GM19351 (cell line): ENCODE results near the gene JOSD1.

Experiments
- ATAC-seq: cut with Tn5 transposase; IDR thresholded peaks from one replicate; pipeline ENCODE4 v1.9.1; 2021; ENCODE audit warnings: mild to moderate bottlenecking, moderate library complexity; ENCODE audit not compliant: unreplicated experiment

Gene JOSD1

DNA sequence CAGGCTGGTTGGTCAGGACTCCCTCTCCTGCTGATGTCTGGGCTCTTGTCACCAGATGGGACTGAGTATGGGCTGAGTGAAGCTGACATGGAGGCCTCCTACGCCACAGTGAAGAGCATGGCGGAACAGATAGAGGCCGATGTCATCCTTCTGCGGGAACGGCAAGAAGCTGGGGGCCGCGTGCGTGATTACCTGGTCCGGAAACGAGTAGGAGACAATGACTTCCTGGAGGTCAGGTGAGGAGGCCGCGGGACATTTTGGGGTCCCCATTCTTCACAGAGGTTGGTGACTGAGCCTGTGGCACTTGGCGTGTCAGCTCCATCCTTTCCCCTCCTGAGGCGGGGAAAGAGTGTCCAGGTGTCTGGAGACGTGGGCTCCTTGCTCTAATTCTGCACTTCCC, 15.1 kb upstream of the JOSD1 start:
- ATAC-seq = no peak

DNA sequence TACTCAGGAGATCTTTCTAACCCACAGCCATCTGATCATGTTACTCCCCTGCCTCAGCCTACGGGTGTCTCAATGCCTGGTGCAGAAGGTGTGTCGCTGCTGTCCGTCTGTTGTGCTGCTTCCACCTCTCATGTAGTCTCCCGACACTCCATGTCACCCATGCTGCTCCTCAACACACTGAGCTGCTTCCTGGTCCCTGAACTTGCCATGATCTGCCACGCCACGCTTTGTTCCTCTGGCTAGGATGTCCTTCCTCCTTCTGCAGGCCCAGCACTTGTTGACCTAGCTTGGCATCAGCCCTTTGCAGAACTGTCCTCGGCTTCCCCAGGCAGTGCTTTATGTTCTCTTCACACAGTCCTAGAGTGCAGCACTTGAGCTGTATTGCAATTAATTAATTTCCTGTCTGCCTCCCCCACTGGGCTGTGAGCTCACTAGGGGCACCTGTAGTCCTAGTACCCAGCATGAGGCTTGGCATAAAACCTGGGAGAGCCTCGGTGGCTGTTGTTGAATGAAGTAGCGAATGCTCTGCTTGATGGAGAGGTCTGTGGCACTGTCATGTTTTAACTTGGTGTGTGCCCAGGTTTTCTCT, 14.5 kb upstream of the JOSD1 start:
- ATAC-seq = no peak

DNA sequence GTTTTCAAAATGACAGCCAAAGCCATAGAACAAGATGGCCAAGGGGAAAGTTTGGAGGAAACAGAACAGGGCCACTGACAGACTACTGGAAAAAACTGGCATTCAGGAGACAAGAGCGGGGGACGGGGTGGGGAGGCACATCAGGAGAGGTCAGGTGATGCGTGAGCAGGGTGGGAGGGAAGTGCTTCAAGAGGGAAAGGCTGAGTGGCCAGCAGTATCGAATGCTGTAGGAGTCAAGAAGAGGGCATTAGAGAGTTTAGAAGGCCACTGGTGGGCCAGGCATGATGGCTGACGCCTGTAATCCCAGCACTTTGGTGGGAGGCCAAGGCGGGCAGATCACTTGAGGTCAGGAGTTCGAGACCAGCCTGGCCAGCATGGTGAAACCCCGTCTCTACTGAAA, 13.2 kb upstream of the JOSD1 start:
- no peak for ATAC-seq

DNA sequence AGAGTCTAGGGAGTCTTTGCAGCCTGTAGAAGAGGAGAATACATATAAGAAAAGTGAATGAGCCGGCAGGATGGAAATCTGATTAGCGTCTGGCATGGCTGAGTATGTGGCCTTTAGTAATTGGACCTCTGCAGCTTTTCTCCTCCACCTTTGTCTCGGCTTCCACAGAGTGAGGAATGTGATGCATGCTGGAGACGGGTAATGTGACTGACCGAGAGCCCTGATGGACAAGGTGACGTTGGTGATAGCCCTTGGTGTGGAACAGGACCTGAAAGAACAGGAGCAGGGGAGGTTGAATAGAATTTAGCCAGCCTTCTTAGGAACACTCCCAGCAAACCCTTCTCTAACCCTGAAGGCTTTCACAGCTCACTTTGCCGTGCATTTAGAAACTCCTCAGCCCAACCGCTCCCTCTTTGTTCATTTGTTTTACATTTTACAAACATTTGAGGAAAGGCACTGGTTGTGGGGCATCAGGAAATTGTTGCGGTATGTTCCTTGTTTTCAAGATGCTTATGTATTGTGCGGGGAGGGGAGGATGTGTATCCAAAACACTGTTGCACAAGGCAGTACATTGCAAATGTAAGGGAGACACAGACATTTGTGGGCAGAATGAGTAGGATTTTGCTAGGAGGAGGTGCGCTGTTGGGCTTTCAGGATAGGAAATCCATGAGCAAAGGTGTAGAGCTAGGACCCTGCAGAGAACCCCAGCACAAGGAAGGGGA, 11.9 kb upstream of the JOSD1 start:
- ATAC-seq = no peak

DNA sequence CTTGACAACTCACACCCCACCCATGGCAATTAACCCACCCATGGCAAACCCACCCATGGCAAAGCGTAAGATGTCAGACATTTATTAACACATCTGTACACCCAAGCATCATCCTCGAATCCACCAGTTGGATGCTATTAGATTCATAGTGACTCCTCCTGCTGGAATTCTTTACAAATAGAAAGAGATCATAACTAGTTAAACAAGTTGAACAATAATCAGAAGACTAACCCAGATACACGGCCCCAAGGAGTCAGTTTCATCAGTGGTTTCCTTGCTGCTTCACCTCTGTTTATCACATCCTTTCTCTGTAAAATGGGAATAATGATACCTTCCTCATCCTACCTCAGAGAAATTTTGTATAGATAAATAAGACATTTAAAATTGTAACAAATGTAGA, 10.1 kb upstream of the JOSD1 start:
- ATAC-seq = no peak

DNA sequence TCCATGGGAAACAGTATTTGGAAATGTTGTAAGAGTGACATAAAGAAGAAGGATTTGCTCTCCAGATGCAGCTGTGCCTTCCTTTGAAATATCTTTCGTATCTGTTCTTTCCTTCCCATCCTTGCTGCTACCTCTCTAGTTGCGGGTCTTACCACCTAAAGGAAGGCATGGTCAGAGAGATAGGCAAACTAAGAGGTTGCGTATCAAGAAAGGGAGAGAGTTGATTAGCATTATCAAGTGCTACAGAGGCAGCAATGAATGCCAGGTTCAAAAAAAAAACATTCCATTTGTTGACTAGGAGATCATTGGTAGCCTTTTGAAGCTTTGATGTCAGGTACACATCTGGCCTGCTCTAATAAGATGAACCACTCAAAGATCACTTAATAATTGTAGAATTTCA, 9.6 kb upstream of the JOSD1 start:
- ATAC-seq = no peak

DNA sequence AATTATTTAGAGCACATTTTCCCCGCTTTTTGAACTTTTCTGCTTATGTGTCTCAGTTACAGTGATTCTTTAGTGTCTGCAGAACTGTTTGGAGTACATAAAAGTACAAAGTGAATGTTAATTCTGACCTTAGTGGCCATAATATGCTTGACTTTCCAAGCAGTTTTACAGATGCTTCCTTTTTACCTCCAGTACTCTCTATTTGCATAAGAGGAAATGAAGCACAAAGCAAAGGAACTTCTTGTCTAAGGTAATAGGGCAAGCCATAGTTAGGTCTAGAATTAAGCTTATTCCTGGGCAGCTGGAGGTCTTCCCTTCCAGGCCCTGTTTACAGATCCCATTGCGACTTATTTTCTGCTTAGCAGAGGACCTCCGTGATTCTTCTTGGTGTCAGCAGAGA, 8.6 kb upstream of the JOSD1 start:
- no peak for ATAC-seq

DNA sequence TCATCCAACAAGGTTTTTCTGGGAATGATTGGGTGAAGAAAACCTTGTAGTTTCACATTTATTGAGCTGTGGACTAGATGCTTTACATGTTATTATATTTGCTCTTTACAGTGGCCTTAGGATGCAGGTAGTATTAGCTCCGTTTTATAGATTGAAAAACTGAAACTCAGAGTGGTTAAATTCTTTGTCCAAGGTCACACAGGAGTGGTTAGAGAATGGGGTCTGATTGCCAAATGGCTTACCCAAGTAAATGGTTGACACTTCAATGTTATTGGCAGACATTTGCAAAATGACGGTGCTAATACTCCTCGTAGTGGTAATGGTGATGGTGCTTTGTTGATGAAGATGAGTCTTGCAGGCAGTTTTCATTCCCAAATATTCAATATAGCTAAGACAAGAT, 7.2 kb upstream of the JOSD1 start:
- ATAC-seq = no peak

DNA sequence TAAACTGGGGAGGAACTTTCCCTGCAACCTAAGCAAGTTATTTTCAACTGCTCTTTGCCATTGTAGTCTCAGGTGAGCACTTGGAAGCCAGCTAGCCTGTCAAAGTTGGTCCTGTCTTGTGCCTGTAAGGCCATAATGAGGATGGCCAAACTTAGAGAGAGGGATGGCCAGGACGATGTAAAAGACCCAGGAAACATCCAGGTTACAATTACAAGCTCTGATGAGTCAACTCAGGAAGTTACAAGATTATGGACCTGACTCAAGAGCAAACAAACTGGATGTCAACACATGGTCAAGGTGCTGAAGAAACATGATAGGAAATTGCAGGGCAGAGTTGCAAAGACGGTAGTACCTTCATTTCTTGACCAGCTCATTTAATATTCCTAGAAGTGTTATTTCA, 6.6 kb upstream of the JOSD1 start:
- ATAC-seq = no peak

DNA sequence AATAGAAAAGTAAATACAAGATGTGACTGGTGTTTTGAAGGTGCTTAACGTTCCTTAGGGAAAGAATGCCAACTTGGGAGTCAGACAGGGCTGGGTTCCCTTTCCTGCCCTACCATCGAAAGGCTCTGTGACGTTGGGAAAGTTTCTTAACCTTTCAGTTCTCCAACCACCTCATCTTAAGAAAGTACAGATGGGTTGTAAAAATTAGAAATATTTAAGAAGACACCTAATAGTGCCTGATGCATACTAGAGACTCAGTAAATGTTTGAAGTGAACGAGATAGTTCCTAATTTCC, 6.1 kb upstream of the JOSD1 start:
- no peak for ATAC-seq

DNA sequence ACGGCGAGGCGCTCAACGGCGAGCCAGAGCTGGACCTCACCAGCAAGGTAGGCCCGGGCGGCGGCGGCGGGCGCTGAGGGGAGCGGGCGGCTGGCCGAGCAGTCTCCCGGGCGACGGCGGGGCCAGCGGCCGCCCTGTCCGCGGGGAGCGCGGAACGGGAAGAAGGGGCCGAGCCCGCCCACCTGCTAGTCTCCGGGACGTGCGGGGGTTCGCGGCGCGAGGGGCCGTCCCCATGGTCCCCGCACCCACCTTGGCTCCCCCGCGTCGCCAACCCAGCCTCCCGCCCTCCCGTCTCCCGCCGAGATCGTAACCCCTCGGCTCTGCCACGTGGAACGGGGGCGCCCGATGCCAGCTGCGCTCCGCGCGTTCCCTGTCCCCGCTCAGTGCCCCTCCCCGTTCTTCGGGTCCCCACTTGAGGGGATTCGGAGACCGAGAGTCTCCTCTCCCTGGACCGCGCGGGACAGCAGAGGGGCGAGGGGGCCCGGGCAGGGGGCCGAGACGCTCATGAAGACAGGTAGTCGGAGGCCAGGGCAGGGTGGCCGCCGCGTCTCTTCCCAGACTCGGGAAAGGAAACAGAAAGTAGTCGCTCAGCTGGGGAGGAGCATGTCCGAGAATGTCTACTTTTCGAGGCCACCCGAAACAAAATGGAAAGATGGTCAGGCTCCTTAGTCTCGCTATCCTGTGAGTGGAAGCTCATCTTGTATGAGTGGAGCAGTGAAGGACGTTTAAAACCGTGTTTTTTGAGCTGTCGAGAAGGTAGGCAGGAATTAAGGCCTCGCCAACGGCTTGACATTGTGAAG, 5.6 kb upstream of the JOSD1 start:
- no peak for ATAC-seq

DNA sequence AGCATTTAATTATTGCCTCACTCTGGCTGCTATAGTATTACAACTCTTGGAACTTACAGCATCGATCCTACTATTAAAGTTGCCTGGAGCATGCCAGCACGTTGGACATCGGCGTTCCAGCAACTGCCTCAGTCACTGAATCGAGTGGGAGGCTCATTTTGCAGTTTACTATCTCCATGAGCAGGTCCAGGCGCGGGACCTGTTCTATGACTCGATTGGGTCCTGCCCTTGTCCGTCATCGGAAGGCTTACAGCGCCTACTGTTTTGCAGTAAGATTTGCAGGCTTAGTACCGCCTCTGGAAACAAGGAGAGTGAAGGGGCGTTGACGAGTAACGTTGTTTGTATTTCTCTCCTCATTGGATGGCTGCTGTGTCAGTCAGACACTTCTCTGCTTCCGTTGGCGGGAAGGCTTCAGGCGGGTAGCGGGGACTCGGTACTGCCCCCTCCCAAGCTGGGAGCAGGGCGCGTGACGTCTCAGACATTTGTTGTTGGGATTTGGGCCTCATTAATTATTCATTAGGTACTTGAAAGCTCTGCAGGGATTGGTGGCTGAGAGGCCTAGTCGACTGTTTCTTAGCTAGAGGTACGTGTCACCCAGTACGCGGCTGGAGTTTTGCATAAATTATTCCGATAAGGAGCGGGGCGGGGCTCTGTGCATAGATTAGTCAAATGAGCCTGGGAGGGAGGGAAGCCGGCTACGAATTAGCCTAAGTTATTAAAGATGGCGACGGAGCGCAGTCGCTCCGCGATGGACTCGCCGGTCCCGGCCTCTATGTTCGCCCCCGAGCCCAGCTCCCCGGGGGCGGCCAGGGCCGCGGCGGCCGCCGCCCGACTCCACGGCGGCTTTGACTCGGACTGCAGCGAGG, 4.7 kb upstream of the JOSD1 start, which contains the start of gene GTPBP1:
GTPBP1 (plus strand) TSS at position 710 of the 866 bp plus-strand sequence; CDS start at position 722, 12 bp downstream.
- ATAC-seq = peak; percentile 70

DNA sequence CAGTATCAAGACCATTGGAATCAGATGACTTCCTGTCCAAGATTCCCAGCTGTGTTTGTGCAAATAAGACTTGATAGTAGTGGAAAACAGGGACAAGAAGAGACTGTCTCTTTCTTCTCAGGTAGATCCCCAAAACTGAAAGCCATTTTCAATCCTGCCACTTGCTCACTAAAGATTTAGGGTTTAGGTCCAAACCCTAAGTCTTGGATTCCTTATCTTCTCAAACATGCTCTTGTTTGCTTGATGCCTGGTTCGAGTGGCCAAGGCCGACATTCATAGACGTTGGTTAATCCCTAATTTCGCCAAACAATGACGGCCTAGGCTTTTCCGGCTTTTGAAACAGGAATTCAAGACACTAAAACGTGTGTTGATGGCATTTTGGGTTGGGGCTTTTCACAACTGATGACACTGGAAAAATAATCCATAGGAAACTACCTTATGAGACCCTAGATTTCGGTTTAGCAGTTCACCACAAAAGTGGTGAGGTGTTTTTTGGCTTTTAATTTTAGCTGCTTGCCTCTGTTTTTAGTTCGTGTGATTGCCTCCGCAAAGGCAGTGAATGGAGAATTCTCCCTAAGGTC, 4.0 kb upstream of the JOSD1 start:
- ATAC-seq = no peak

DNA sequence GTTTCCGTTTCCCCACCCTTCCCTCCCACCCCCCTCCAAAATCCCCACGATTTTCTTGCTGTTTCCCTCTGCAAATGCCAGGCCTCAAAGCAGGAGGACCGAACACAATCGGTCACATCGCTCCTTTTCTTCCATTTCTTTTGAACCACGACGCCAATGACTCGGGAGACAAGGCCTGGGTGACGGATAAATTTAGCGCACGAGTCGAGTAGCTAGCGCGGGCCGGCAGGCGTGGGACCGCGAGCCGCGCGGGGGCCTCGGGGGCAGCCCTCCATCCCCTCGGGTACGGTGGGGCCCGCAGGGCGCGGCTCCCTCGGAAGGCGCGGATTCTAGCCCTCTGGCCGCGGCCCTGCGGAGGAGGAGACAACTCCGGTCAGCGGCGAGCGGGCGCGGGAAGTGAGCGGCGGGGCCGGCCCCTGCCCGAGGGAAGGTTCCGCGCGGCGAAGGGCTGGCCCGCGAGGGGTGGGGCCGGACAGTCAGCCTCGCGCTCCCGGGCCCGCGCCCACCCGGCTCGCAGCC, 414 bp downstream of the JOSD1 start:
- ATAC-seq = peak; percentile 11

DNA sequence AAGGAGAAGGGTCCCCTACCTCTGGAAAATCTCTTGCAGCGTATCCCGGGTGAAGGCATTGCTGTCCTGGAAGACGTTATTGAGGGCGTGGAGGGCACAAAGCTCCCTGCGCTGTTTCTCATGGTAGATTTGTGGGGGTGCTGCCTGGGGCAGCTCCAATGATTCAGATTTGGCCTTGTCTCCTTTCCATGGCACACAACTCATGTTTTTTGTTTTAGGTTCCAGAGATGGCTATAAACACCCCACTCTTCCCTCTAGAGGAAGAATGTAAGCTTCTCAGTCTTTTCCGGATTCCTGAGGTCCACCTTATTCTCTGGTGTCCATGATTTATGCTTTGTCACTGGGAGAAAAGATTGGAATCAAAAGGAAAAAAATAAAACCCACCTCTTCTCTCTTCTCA, 959 bp downstream of the JOSD1 start:
- ATAC-seq = no peak

DNA sequence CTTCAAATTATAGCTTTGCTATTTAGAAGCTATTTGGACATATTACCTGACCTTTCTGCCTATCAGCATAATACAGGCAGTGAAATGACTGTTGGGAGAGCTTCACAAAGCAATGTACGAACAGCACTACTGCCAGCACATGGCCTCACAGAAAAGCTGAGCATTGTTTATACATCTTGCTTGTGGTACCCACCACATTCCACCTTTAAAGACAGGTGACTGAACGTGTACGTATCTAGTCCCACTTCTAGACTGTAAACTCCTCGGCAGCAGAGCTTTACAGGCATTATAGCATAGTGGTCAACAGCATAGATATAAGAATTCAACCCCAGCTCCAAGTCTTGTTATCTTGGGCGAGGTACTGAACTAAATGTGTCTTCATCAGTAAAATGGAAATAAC, 1.6 kb downstream of the JOSD1 start:
- no peak for ATAC-seq

DNA sequence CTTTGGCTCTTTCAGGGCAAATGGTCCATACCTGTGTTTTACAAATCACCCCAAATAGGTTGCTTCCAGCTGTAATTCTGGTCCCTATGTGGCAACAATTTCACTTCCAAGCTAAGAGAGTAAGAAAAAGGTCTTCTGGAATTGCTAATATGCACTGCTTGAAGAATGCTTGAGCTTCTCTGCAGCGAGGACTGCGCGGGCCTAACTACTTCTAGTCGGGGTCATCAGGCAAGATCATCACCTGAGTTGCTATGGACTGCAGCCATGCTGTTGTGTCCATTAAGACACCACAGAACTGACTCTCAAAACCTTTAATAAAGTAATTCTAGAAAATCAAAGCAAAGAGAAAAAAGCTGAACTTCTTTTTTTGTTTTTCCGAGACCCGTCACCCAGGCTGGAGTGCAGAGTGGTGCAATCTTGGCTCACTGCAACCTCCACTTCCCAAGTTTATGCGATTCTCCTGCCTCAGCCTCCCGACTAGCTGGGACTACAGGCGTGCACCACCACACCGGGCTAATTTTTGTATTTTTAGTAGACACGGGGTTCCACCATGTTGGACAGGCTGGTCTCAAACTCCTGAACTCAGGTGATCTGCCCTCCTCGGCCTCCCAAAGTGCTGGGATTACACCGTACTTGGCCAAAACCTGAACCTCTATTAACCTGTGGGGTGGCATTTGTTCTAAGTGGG, 2.2 kb downstream of the JOSD1 start:
- ATAC-seq = no peak

DNA sequence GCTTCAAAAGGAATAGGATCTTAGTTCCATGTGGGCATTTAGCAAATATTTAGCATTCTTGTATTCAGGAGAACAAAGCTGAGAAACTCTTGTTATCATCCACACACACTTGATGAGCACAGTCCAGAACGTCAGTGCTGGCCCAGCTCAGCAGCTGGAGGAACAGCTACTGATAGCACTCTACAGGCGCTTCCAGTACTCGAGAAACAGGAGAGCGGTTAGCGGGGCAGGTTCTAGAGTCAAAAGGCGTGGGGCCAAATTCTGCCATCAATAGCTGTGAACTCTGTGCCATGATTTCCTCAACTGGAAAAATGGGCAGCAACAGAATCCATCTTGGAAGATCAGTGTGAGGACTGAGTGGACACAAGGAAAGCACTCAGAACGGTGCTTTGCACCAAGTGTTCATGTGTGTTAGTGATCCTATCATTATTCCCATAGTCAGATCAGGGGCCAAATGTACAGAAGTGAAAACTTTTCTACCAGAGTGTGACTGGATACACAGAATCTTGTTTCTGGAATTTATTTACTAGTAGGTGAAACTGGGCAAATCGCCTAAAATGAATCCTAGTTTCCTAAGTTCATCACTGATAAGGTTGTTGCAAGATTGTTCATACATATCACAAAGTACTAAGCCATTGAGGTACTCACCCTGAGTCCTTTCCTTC, 3.2 kb downstream of the JOSD1 start:
- no peak for ATAC-seq

DNA sequence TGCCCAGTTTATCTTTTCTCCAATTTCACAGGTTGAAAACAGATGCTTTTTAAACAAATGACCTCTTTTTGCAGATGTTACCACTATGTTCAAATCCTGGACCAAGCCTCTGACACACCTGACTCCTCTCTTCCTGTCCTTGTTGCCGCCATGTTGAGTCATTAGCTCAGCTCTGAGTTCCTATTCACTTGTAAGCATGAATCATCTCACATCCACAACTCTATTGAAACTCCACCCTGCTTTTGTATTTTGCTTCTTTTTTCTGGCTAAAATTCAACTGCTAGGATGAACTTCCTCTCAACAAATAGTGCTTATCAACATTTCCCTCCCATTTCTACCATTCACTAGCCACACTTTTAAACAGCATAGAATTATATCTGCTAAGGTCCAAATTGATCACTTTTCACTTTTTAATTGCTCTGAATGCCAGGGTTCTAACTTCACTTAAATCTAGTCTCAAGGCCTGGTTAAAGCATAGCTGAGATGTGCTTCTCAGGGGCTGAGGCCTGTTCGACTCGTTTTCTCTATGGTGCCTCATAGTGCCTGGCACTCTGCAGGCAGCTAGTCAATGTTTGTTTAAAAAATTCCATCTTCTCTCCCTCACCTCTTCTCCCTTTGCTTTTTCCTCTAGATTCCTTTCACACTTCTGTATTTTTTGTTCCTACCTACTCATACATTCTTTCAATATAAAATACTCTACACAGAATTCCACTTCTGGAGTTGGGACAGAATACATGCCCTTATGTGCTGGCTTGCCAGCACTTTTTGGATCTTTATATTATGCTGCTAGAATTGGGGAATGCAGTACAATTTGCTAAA, 3.9 kb downstream of the JOSD1 start:
- no peak for ATAC-seq
